ENCODE data around the gene AGTPBP1. TPM values are rescaled to one million over a fixed set of nuclear protein-coding genes. Genes with fewer than 3 reads are reported as not detected.
"Not testable (repeated sequence)": the region's sequence is repeated elsewhere in the genome, so short reads cannot be mapped to it uniquely, and the experiment has no call there.

The AGTPBP1 gene
- total and polyA plus RNA-seq, 5 donors = 11.0 to 54.8 (median 48.0) TPM

GRCh38 chr9:85586684-85587083 lies 155.1 kb downstream of the AGTPBP1 start:
- intact Hi-C loops (cut with DNase I) = no loop called here
- no peak overlapping the region for H3K4me3 ChIP-seq (ENCODE audit: low read length)
- H3K4me1 ChIP-seq (ENCODE audit: control insufficient read depth, insufficient read depth, low read length) = peaks cover 1% of the 10 kb centered on the region
- DNase-seq (no peak), ATAC-seq (no peak)
- no peaks in the 10 kb centered on the region for H3K9me3 ChIP-seq (ENCODE audit: control insufficient read depth, low read length)
- H3K27ac ChIP-seq (ENCODE audit: low read length) = no peak overlapping the region
- no peaks in the 10 kb centered on the region for H3K27me3 ChIP-seq (ENCODE audit: control insufficient read depth, insufficient read depth)
- 97% methylated on average over 3 of the region's 3 CpGs for WGBS

GRCh38 chr9:85577353-85577952 lies 164.3 kb downstream of the AGTPBP1 start:
- Histone ChIP-seq H3K9me3 (ENCODE audit: control insufficient read depth, low read length) (no peaks in the 10 kb centered on the region), H3K4me1 (ENCODE audit: control insufficient read depth, insufficient read depth, low read length) (no peaks in the 10 kb centered on the region), H3K4me3 (ENCODE audit: low read length) (no peak overlapping the region), H3K27ac (ENCODE audit: low read length) (no peak overlapping the region), H3K27me3 (ENCODE audit: control insufficient read depth, insufficient read depth) (no peaks in the 10 kb centered on the region)
- WGBS = 97% methylated on average over 1 of the region's 1 CpG
- DNase-seq (no peak), ATAC-seq (no peak)
- intact Hi-C loops (cut with DNase I) = no loop called here

DNA sequence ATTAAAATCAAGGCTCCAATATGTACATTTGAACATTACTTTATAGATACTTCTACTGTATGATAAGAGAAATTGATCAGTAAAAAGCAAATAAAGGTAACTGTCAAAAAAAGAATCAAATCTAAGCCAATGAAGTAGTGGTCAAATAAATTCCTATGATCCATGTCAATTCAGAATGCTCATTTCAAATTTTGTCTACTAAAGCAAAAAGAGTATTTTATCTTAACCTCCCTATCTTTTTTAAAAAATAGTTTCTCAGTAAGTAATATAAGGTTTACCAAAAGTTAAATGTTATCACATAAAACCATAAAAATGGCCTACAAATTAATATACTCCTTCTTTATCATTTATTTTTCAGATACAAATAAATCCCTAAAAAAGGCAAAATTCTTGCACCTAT lies 165.9 kb downstream of the AGTPBP1 start:
- Histone ChIP-seq H3K4me3 (ENCODE audit: low read length) (no peak overlapping the region), H3K9me3 (ENCODE audit: control insufficient read depth, low read length) (no peaks in the 10 kb centered on the region), H3K27me3 (ENCODE audit: control insufficient read depth, insufficient read depth) (no peaks in the 10 kb centered on the region), H3K27ac (ENCODE audit: low read length) (no peak overlapping the region), H3K4me1 (ENCODE audit: control insufficient read depth, insufficient read depth, low read length) (no peaks in the 10 kb centered on the region)
- intact Hi-C loops (cut with DNase I) = no loop called here
- DNase-seq (no peak), ATAC-seq (no peak)

DNA sequence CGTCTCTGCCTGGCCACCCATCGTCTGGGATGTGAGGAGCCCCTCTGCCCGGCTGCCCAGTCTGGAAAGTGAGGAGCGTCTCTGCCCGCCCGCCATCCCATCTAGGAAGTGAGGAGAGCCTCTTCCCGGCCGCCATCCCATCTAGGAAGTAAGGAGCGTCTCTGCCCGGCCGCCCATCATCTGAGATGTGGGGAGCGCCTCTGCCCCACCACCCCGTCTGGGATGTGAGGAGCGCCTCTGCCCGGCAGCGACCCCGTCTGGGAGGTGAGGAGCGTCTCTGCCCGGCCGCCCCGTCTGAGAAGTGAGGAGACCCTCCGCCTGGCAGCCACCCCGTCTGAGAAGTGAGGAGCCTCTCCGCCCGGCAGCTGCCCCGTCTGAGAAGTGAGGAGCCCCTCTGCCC lies 168.2 kb downstream of the AGTPBP1 start:
- H3K4me3 ChIP-seq (ENCODE audit: low read length); H3K27me3 ChIP-seq (ENCODE audit: control insufficient read depth, insufficient read depth); H3K4me1 ChIP-seq (ENCODE audit: control insufficient read depth, insufficient read depth, low read length); DNase-seq; H3K27ac ChIP-seq (ENCODE audit: low read length); intact Hi-C loops (cut with DNase I); ATAC-seq; H3K9me3 ChIP-seq (ENCODE audit: control insufficient read depth, low read length): not testable (repeated sequence)
- WGBS = 97% methylated on average over 25 of the region's 26 CpGs

DNA sequence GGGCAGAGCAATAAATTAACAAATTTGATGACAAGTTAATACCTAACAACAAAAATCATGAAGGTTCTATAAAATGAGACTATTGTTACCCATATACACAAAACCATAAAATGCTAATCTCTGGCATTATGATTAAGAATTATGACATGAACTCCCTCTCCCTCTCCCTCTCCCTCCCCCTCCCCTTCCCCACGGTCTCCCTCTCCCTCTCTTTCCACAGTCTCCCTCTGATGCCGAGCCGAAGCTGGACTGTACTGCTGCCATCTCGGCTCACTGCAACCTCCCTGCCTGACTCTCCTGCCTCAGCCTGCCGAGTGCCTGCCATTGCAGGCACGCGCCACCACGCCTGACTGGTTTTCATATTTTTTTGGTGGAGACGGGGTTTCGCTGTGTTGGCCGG lies 168.8 kb downstream of the AGTPBP1 start:
- 95% methylated on average over 11 of the region's 11 CpGs for WGBS
- H3K27ac ChIP-seq (ENCODE audit: low read length); intact Hi-C loops (cut with DNase I); H3K4me1 ChIP-seq (ENCODE audit: control insufficient read depth, insufficient read depth, low read length); DNase-seq; H3K9me3 ChIP-seq (ENCODE audit: control insufficient read depth, low read length); ATAC-seq; H3K4me3 ChIP-seq (ENCODE audit: low read length); H3K27me3 ChIP-seq (ENCODE audit: control insufficient read depth, insufficient read depth): not testable (repeated sequence)

GRCh38 chr9:85569988-85570387 lies 171.8 kb downstream of the AGTPBP1 start:
- H3K4me3 ChIP-seq (ENCODE audit: low read length) = no peak overlapping the region
- 67% methylated on average over 2 of the region's 2 CpGs for WGBS
- no peaks in the 10 kb centered on the region for H3K27me3 ChIP-seq (ENCODE audit: control insufficient read depth, insufficient read depth)
- DNase-seq = no peak
- no peak overlapping the region for H3K27ac ChIP-seq (ENCODE audit: low read length)
- no peaks in the 10 kb centered on the region for H3K9me3 ChIP-seq (ENCODE audit: control insufficient read depth, low read length)
- no peak for ATAC-seq
- H3K4me1 ChIP-seq (ENCODE audit: control insufficient read depth, insufficient read depth, low read length) = no peaks in the 10 kb centered on the region
- intact Hi-C loops (cut with DNase I) = no loop called here

DNA sequence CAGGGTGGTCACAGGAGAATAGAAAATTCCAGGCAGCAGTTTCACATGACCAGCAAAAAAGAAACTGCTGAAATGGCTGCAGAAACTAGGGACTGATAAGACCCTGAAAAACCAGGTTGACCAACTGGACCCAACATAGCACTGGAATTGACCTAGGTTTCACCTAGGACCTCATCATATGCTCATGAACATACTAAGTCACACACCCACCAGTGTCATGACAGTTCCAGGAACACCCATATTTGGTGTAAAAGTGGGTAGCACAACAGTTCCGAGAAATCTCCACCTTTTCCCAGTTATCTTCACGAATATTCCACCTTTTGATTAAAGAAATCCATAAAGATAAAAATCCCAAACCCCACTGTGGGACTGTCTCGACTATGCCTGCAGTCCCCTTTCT lies 182.2 kb downstream of the AGTPBP1 start:
- no peak overlapping the region for H3K4me3 ChIP-seq (ENCODE audit: low read length)
- 75% methylated on average over 3 of the region's 3 CpGs for WGBS
- no peaks in the 10 kb centered on the region for H3K4me1 ChIP-seq (ENCODE audit: control insufficient read depth, insufficient read depth, low read length)
- no peaks in the 10 kb centered on the region for H3K27me3 ChIP-seq (ENCODE audit: control insufficient read depth, insufficient read depth)
- intact Hi-C loops (cut with DNase I) = no loop called here
- no peak for DNase-seq
- no peak for ATAC-seq
- H3K9me3 ChIP-seq (ENCODE audit: control insufficient read depth, low read length) = no peaks in the 10 kb centered on the region
- H3K27ac ChIP-seq (ENCODE audit: low read length) = no peak overlapping the region

- 94% methylated on average over 1 of the region's 1 CpG for WGBS
Measured at GRCh38 chr9:85554349-85554748, 187.4 kb downstream of the AGTPBP1 start.

GRCh38 chr9:85553475-85553874 lies 188.3 kb downstream of the AGTPBP1 start:
- no peak for ATAC-seq
- Histone ChIP-seq H3K9me3 (ENCODE audit: control insufficient read depth, low read length) (no peaks in the 10 kb centered on the region), H3K4me1 (ENCODE audit: control insufficient read depth, insufficient read depth, low read length) (no peaks in the 10 kb centered on the region), H3K27me3 (ENCODE audit: control insufficient read depth, insufficient read depth) (no peaks in the 10 kb centered on the region), H3K4me3 (ENCODE audit: low read length) (no peak overlapping the region), H3K27ac (ENCODE audit: low read length) (no peak overlapping the region)
- intact Hi-C loops (cut with DNase I) = no loop called here
- 94% methylated on average over 5 of the region's 5 CpGs for WGBS
- no peak for DNase-seq

More at GRCh38 chr9:85554349-85554748, 187.4 kb downstream of the AGTPBP1 start:
- no peaks in the 10 kb centered on the region for H3K27me3 ChIP-seq (ENCODE audit: control insufficient read depth, insufficient read depth)
- DNase-seq (no peak), ATAC-seq (no peak)
- H3K4me1 ChIP-seq (ENCODE audit: control insufficient read depth, insufficient read depth, low read length) = no peaks in the 10 kb centered on the region
- no peaks in the 10 kb centered on the region for H3K9me3 ChIP-seq (ENCODE audit: control insufficient read depth, low read length)
- intact Hi-C loops (cut with DNase I) = no loop called here
- H3K27ac ChIP-seq (ENCODE audit: low read length) = no peak overlapping the region
- H3K4me3 ChIP-seq (ENCODE audit: low read length) = no peak overlapping the region

DNA sequence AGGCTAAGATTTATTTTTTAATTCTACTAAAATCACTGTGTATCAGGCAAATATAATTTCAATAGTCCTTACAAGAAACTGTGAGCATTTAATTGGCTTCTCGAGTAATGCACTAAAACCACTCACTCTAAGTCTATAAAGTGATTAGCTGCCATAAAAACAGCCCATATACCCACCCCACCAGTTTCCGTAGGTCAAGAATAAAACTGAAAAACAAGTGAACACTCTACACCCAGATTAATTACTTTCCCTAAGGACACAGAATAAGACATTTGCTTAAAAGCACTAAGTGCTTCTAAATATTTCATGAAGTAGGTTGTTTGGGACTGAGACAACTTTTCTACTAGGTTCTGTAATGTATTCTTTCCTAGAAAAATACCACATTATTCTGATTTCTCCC lies 194.2 kb downstream of the AGTPBP1 start:
- 97% methylated on average over 2 of the region's 2 CpGs for WGBS

GRCh38 chr9:85543196-85543595 lies 198.6 kb downstream of the AGTPBP1 start:
- ATAC-seq (no peak), DNase-seq (no peak)
- Histone ChIP-seq H3K4me3 (ENCODE audit: low read length) (no peak overlapping the region), H3K4me1 (ENCODE audit: control insufficient read depth, insufficient read depth, low read length) (peaks cover 1% of the 10 kb centered on the region), H3K27ac (ENCODE audit: low read length) (no peak overlapping the region), H3K9me3 (ENCODE audit: control insufficient read depth, low read length) (no peaks in the 10 kb centered on the region), H3K27me3 (ENCODE audit: control insufficient read depth, insufficient read depth) (no peaks in the 10 kb centered on the region)
- intact Hi-C loops (cut with DNase I) = no loop called here
- WGBS = 62% methylated on average over 1 of the region's 1 CpG

More for the DNA sequence above, 194.2 kb downstream of the AGTPBP1 start:
- no peak for ATAC-seq
- no peaks in the 10 kb centered on the region for H3K4me1 ChIP-seq (ENCODE audit: control insufficient read depth, insufficient read depth, low read length)
- no peaks in the 10 kb centered on the region for H3K9me3 ChIP-seq (ENCODE audit: control insufficient read depth, low read length)
- DNase-seq = no peak
- H3K27ac ChIP-seq (ENCODE audit: low read length) = no peak overlapping the region
- H3K4me3 ChIP-seq (ENCODE audit: low read length) = no peak overlapping the region
- no peaks in the 10 kb centered on the region for H3K27me3 ChIP-seq (ENCODE audit: control insufficient read depth, insufficient read depth)
- intact Hi-C loops (cut with DNase I) = no loop called here

- WGBS = 77% methylated on average over 4 of the region's 4 CpGs
Measured at GRCh38 chr9:85541876-85542275, 199.9 kb downstream of the AGTPBP1 start.

More at GRCh38 chr9:85541876-85542275, 199.9 kb downstream of the AGTPBP1 start:
- no peak for DNase-seq
- no peak for ATAC-seq
- intact Hi-C loops (cut with DNase I) = no loop called here
- peaks cover 2% of the 10 kb centered on the region for H3K4me1 ChIP-seq (ENCODE audit: control insufficient read depth, insufficient read depth, low read length)
- no peaks in the 10 kb centered on the region for H3K27me3 ChIP-seq (ENCODE audit: control insufficient read depth, insufficient read depth)
- no peak overlapping the region for H3K4me3 ChIP-seq (ENCODE audit: low read length)
- no peaks in the 10 kb centered on the region for H3K9me3 ChIP-seq (ENCODE audit: control insufficient read depth, low read length)
- H3K27ac ChIP-seq (ENCODE audit: low read length) = no peak overlapping the region

Measured in right cardiac atrium (tissue), 5 donors.